HepG2 (cell line): ENCODE results near the gene VSIG10L. TPM values are rescaled to one million over a fixed set of nuclear protein-coding genes. Genes with fewer than 3 reads are reported as not detected.

Experiments
- AGO2 ChIP-seq: fragments of 200-400 bp; formaldehyde crosslinking; optimal IDR thresholded peaks from 2 replicates; pipeline ENCODE3; 2017; ENCODE audit warnings: mild to moderate bottlenecking, low read depth, low read length, moderate library complexity
- CENPBD1 ChIP-seq: sonication (generic); formaldehyde crosslinking; IDR thresholded peaks from 2 replicates; pipeline ENCODE4 v1.8.0; 2022; ENCODE audit warnings: missing genetic modification reagents, low read depth, mild to moderate bottlenecking, borderline replicate concordance
- FOXC1 ChIP-seq: sonication (generic); formaldehyde crosslinking; IDR thresholded peaks from 2 replicates; pipeline ENCODE4 v1.8.0; 2022; ENCODE audit warnings: mild to moderate bottlenecking, missing genetic modification reagents, borderline replicate concordance
- HNF4G ChIP-seq, 2 experiments: sonication (generic) in 1 of 2; formaldehyde crosslinking in 1 of 2; IDR thresholded peaks; 2 replicates each; pipeline versions ENCODE4 v1.4.0 to v1.6.1; 2011 to 2020; ENCODE audit warnings: borderline replicate concordance in 2 of 2, low read depth in 2 of 2, mild to moderate bottlenecking in 2 of 2, low read length in 1 of 2, missing genetic modification reagents in 1 of 2, moderate library complexity in 1 of 2
- RAD21 ChIP-seq: fragments of 450-650 bp; formaldehyde crosslinking; IDR thresholded peaks from 2 replicates; pipeline ENCODE4 v1.5.0; 2020; ENCODE audit warnings: mild to moderate bottlenecking
- SNAPC4 ChIP-seq: sonication (generic); formaldehyde crosslinking; IDR thresholded peaks from 2 replicates; pipeline ENCODE4 v1.4.0; 2020; ENCODE audit warnings: mild to moderate bottlenecking, missing genetic modification reagents
- SRSF4 ChIP-seq: fragments of 200-400 bp; formaldehyde crosslinking; IDR thresholded peaks from one replicate; pipeline ENCODE4 v1.6.1; 2018; ENCODE audit warnings: mild to moderate bottlenecking, low read depth, low read length, moderate library complexity; ENCODE audit not compliant: poor library complexity, severe bottlenecking
- SSRP1 ChIP-seq: IDR thresholded peaks from 2 replicates; pipeline ENCODE4 v1.6.1; 2016; ENCODE audit warnings: control low read depth
- UBTF ChIP-seq: sonication (generic); formaldehyde crosslinking; IDR thresholded peaks from 2 replicates; pipeline ENCODE4 v1.4.0; 2020; ENCODE audit warnings: mild to moderate bottlenecking, missing genetic modification reagents
- XBP1 ChIP-seq: sonication (generic); formaldehyde crosslinking; IDR thresholded peaks from 2 replicates; pipeline ENCODE4 v1.5.0; 2020; ENCODE audit warnings: missing genetic modification reagents
- ZMYM2 ChIP-seq: sonication (generic); formaldehyde crosslinking; IDR thresholded peaks from 2 replicates; pipeline ENCODE4 v1.8.0; 2022; ENCODE audit warnings: mild to moderate bottlenecking, missing genetic modification reagents
- ZNF530 ChIP-seq: sonication (generic); formaldehyde crosslinking; IDR thresholded peaks from 2 replicates; pipeline ENCODE4 v1.5.0; 2020; ENCODE audit warnings: low read depth, mild to moderate bottlenecking, missing genetic modification reagents
- ZNF660 ChIP-seq: sonication (generic); formaldehyde crosslinking; IDR thresholded peaks from 2 replicates; pipeline ENCODE4 v1.5.1; 2020; ENCODE audit warnings: mild to moderate bottlenecking, low read depth, missing genetic modification reagents, borderline replicate concordance
- ZXDC ChIP-seq: sonication (generic); formaldehyde crosslinking; IDR thresholded peaks from 2 replicates; pipeline ENCODE4 v1.5.0; 2020; ENCODE audit warnings: mild to moderate bottlenecking, missing genetic modification reagents
- polyA plus RNA-seq, 8 experiments: library from polyadenylated mRNA; depleted of rRNA in 3 of 8; stranded (reverse) in 7 of 8; unstranded in 1 of 8; fragments of >200 nt; fragmentation: Illumina TruSeq in 4 of 8; extraction: Trizol in 4 of 8; gene quantifications; 2 replicates each; pipeline versions ENCODE4 v1.2.1 to v1.2.3, GENCODE V29; 2011 to 2016; ENCODE audit warnings: low read depth in 4 of 8, missing spikeins in 1 of 8, mixed read lengths in 1 of 8; ENCODE audit not compliant: insufficient read depth in 1 of 8
- total RNA-seq, 5 experiments: library from RNA; depleted of rRNA; stranded (reverse); fragments of >200 nt; fragmentation: Illumina TruSeq; extraction: Trizol; gene quantifications; 2 replicates each; pipeline ENCODE4 v1.2.3, GENCODE V29; 2016; ENCODE audit warnings: low read depth in 1 of 5

Gene VSIG10L
- total and polyA plus RNA-seq, 2 of the 13 experiments (the other 11 are each of a cell fraction or from before 2014, with no cell fraction given) = 2.7 to 8.5 TPM

- TF ChIP-seq SNAPC4 (CRISPR knock-in tag) (no peak), ZNF660 (CRISPR knock-in tag) (no peak), FOXC1 (CRISPR knock-in tag) (no peak), ZNF530 (CRISPR knock-in tag) (no peak), SSRP1 (no peak), XBP1 (no peak), CENPBD1 (CRISPR knock-in tag) (no peak), RAD21 (CRISPR knock-in tag) (peak; percentile 31; the same call in 1 of the 2 replicates), SRSF4 (no peak), HNF4G (IDR thresholded peaks at IDR 0.05; ENCODE audit: borderline replicate concordance, low read depth, low read length) (no peak), HNF4G (CRISPR knock-in tag; IDR thresholded peaks at IDR 0.05; ENCODE audit: borderline replicate concordance, low read depth) (no peak), UBTF (CRISPR knock-in tag) (no peak), ZXDC (no peak), AGO2 (peak; percentile 99), ZMYM2 (no peak)
These were observed 4.8 kb upstream of the VSIG10L start (continued) for GRCh38 chr19:51346742-51347141.
